Measurements from ENCODE around the gene SLC51A. TPM values are rescaled to one million over a fixed set of nuclear protein-coding genes. Genes with fewer than 3 reads are reported as not detected.

SLC51A gene
- total and polyA plus RNA-seq, 9 of the 15 experiments (the other 6 are each of a cell fraction or from before 2014, with no cell fraction given): 0.35 to 0.38 TPM; not detected in 7

GRCh38 chr3:196193736-196194541, 22.4 kb upstream of the SLC51A start (continued):
- peak; percentile 59; the same call in 1 of the 2 replicates for TF ChIP-seq MTA3 (IDR thresholded peaks at IDR 0.05; ENCODE audit: borderline replicate concordance)
- peak; percentile 82 for TF ChIP-seq CCNT2 (IDR thresholded peaks at IDR 0.05; ENCODE audit: borderline replicate concordance, extremely low read depth, insufficient read length, low read depth, low read length)

DNA sequence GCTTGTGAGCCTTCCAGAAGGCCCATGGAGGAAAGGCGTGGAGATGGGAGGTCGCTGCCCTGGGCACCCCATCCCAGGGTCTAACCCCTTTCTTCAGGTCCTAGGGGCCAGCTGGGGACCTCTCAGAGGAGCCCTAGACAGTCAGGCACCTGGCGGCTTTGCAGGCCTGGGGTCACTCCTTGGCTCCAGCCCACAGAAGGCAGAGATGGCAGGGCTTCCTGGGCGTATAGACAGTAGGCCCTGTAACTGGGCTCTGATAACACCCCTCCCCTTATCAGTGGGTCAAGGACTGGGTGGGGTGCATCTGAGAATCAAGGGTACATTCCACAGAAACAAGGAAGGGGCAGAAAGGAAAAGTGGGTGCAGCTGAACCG, 21.8 kb upstream of the SLC51A start:
- BruUV-seq (replicated peaks): no TSS peak
- TF ChIP-seq, protein P1, sequence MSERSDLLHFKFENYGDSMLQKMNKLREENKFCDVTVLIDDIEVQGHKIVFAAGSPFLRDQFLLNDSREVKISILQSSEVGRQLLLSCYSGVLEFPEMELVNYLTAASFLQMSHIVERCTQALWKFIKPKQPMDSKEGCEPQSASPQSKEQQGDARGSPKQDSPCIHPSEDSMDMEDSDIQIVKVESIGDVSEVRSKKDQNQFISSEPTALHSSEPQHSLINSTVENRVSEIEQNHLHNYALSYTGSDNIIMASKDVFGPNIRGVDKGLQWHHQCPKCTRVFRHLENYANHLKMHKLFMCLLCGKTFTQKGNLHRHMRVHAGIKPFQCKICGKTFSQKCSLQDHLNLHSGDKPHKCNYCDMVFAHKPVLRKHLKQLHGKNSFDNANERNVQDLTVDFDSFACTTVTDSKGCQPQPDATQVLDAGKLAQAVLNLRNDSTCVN (CRISPR knock-in tag; IDR thresholded peaks at IDR 0.05): no peak
- TF ChIP-seq PATZ1 (CRISPR knock-in tag; IDR thresholded peaks at IDR 0.05; ENCODE audit: borderline replicate concordance): no peak
- TF ChIP-seq SFPQ (IDR thresholded peaks at IDR 0.05; ENCODE audit: low read depth, low read length): no peak

More for the DNA sequence above, 21.8 kb upstream of the SLC51A start:
- peak; percentile 62 for FAIRE-seq
- WGBS (ENCODE audit: insufficient coverage, low coverage, missing lambda C conversion rate): 43% methylated on average over 5 of the region's 5 CpGs
- H3K9me3 ChIP-seq (replicated peaks; ENCODE audit: control insufficient read depth, insufficient read depth, low read depth, low read length): no peaks in the 10 kb centered on the region
- peak in 3 of 4 experiments; percentile 36 to 53 (median 46) for DNase-seq (ENCODE audit: extremely low read depth in 1 of 4, low spot score in 3 of 4)
- no peak overlapping the region for H3K4me3 ChIP-seq
- ChIA-PET POLR2A (interaction anchor here (0.7 to 3.0 kb wide), 8 partner anchors 15 to 168 kb away, joined by 4 to 30 read pairs (median 4); partner anchors contain the start of gene TFRC), CTCF (ENCODE audit: low intra/inter-chr PET ratio) (interaction anchor here (0.7 to 4.0 kb wide), 2 partner anchors 49 to 121 kb away, joined by 4 to 49 read pairs; no protein-coding TSS in a partner anchor)
- H3K4me2 ChIP-seq (ENCODE audit: insufficient read depth, low read length): peak overlapping the region; percentile 64
- H3K4me1 ChIP-seq (replicated peaks in 1 of 2; ENCODE audit: control insufficient read depth in 2 of 2, insufficient read depth in 2 of 2, low read length in 2 of 2): peaks cover 43 to 83% of the 10 kb centered on the region in 2 experiments
- H3K36me3 ChIP-seq (ENCODE audit: control insufficient read depth, insufficient read depth, low read length): no peaks in the 10 kb centered on the region
- no peaks in the 10 kb centered on the region for H3K9me1 ChIP-seq (ENCODE audit: control insufficient read depth, insufficient read depth, low read length)
- peaks cover 25% of the 10 kb centered on the region for H3K79me2 ChIP-seq (ENCODE audit: control insufficient read depth, insufficient read depth, low read length)
- in situ Hi-C loops (cut with MboI): loop anchor here (5.0 kb wide), 1 partner anchor 117 kb away; no protein-coding TSS in a partner anchor
- H3K9ac ChIP-seq (ENCODE audit: insufficient read depth in 1 of 2, low read depth in 2 of 2, low read length in 2 of 2): peak overlapping the region; percentile 45 to 72
- H2AFZ ChIP-seq (ENCODE audit: low read depth, low read length): peak overlapping the region; percentile 71
- H3K27ac ChIP-seq (ENCODE audit: extremely low read depth, low read depth, low read length): peak overlapping the region; percentile 64
- intact Hi-C loops (cut with micrococcal nuclease): loop anchor here (10.0 kb wide), 1 partner anchor 480 kb away; no protein-coding TSS in a partner anchor
- ATAC-seq: peak; percentile 7
- no peaks in the 10 kb centered on the region for H4K20me1 ChIP-seq (replicated peaks; ENCODE audit: control insufficient read depth, insufficient read depth, low read length)
- H3K27me3 ChIP-seq (ENCODE audit: control insufficient read depth in 2 of 2, insufficient read depth in 2 of 2, low read length in 2 of 2): no peaks in the 10 kb centered on the region

Data from K562 (cell line).